Peyer's patch (tissue), 4 donors: ENCODE data around the gene SLC39A11. TPM values are rescaled to one million over a fixed set of nuclear protein-coding genes. Genes with fewer than 3 reads are reported as not detected.

Experiments used
- DNase-seq, 3 donors: peaks; one replicate each; pipeline ENCODE4 v3.0.0-alpha.2; 2017 to 2019
- H3K27ac ChIP-seq, 4 donors: fragments of 200-600 bp; sonication (generic); one replicate each; pipeline ENCODE4 v1.5.1; 2016 to 2019
- H3K27me3 ChIP-seq, 2 donors: fragments of 200-600 bp; sonication (generic); one replicate each; pipeline ENCODE4 v1.5.1; 2019
- H3K36me3 ChIP-seq, 3 donors: fragments of 200-600 bp; sonication (generic); one replicate each; pipeline ENCODE4 v1.5.1; 2016 to 2019
- H3K4me1 ChIP-seq, 4 donors: fragments of 200-600 bp; sonication (generic); one replicate each; pipeline ENCODE4 v1.5.1; 2016 to 2019
- H3K4me3 ChIP-seq, 4 donors: fragments of 200-600 bp; sonication (generic); 1 replicate in 3 of 4; 2 replicates in 1 of 4; pipeline ENCODE4 v1.5.1; 2016 to 2019; ENCODE audit warnings: mild to moderate bottlenecking in 1 of 4
- H3K9me3 ChIP-seq, 4 donors: fragments of 200-600 bp; sonication (generic); one replicate each; pipeline ENCODE4 v1.5.1; 2016 to 2019; ENCODE audit warnings: mild to moderate bottlenecking in 1 of 4
- POLR2A ChIP-seq, 2 donors: fragments of 450-650 bp; IDR thresholded peaks; one replicate each; pipeline ENCODE4 v1.5.1; 2017; ENCODE audit warnings: antibody characterized with exemption in 2 of 2, mild to moderate bottlenecking in 2 of 2, moderate library complexity in 2 of 2
- total RNA-seq, 4 donors: library from RNA; depleted of rRNA; stranded (reverse); fragments of >200 nt; gene quantifications; one replicate each; pipeline ENCODE4 v1.1.0, GENCODE V29; 2016
- TF ChIP-seq, protein P1 (sequence below), 6 experiments: fragments of 450-650 bp in 4 of 6; fragments of 200-600 bp in 2 of 6; sonication (generic) in 1 of 6; IDR thresholded peaks; one replicate each; pipeline ENCODE4 v1.5.1; 2017 to 2019; ENCODE audit warnings: antibody characterized with exemption in 6 of 6, mild to moderate bottlenecking in 3 of 6, moderate library complexity in 1 of 6

SLC39A11 gene
- total RNA-seq, 4 donors from 2014 or later: 39.9 to 91.6 (median 45.7) TPM

DNA sequence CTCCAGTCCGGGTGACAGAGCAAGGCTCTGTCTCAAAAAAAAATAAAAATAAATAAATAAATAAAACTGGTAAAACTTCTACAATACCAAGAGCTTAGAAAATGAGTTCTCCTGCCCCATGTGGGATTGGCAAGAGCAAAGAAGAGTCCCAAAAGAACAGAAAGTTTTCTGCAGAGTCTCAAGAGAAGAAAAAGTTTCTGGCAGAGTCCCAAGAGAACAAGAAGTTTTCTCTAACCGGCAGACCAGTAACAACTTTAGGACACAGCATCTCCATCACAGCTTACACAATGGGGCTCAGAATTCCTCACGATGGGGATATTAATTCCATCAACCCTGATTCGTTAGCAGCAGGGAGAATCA is 1.1 kb downstream of the SLC39A11 start:
- no peaks in the 10 kb centered on the region for H3K27me3 ChIP-seq
- peak overlapping the region in 3 of 4 donors; percentile 70 to 93 (median 75) for H3K4me3 ChIP-seq
- TF ChIP-seq, protein P1, sequence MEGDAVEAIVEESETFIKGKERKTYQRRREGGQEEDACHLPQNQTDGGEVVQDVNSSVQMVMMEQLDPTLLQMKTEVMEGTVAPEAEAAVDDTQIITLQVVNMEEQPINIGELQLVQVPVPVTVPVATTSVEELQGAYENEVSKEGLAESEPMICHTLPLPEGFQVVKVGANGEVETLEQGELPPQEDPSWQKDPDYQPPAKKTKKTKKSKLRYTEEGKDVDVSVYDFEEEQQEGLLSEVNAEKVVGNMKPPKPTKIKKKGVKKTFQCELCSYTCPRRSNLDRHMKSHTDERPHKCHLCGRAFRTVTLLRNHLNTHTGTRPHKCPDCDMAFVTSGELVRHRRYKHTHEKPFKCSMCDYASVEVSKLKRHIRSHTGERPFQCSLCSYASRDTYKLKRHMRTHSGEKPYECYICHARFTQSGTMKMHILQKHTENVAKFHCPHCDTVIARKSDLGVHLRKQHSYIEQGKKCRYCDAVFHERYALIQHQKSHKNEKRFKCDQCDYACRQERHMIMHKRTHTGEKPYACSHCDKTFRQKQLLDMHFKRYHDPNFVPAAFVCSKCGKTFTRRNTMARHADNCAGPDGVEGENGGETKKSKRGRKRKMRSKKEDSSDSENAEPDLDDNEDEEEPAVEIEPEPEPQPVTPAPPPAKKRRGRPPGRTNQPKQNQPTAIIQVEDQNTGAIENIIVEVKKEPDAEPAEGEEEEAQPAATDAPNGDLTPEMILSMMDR (IDR thresholded peaks at IDR 0.05): no peak
- TF ChIP-seq POLR2A (IDR thresholded peaks at IDR 0.05): no peak
- no peaks in the 10 kb centered on the region for H3K9me3 ChIP-seq
- H3K4me1 ChIP-seq: peaks cover 0 to 16% (median 0%) of the 10 kb centered on the region in 4 donors
- no peak for DNase-seq
- H3K27ac ChIP-seq: no peak overlapping the region
- H3K36me3 ChIP-seq: peaks cover 0 to 8% (median 0%) of the 10 kb centered on the region in 3 donors

- H3K4me3 ChIP-seq: no peak overlapping the region
- no peak for DNase-seq
These were observed 1.9 kb downstream of the SLC39A11 start for GRCh38 chr17:73090396-73091202.

GRCh38 chr17:73089322-73090317 is 2.9 kb downstream of the SLC39A11 start:
- no peaks in the 10 kb centered on the region for H3K9me3 ChIP-seq
- peaks cover 0 to 16% (median 0%) of the 10 kb centered on the region in 4 donors for H3K4me1 ChIP-seq
- peaks cover 0 to 12% (median 0%) of the 10 kb centered on the region in 3 donors for H3K36me3 ChIP-seq
- TF ChIP-seq, protein P1 (IDR thresholded peaks at IDR 0.05): no peak
- TF ChIP-seq POLR2A (IDR thresholded peaks at IDR 0.05): no peak
- no peak overlapping the region for H3K4me3 ChIP-seq
- H3K27me3 ChIP-seq: no peaks in the 10 kb centered on the region
- H3K27ac ChIP-seq: no peak overlapping the region
- DNase-seq: no peak

More at GRCh38 chr17:73090396-73091202, 1.9 kb downstream of the SLC39A11 start:
- TF ChIP-seq, protein P1 (IDR thresholded peaks at IDR 0.05): no peak
- H3K9me3 ChIP-seq: no peaks in the 10 kb centered on the region
- no peaks in the 10 kb centered on the region for H3K27me3 ChIP-seq
- H3K36me3 ChIP-seq: peaks cover 0 to 8% (median 0%) of the 10 kb centered on the region in 3 donors
- H3K27ac ChIP-seq: no peak overlapping the region
- peaks cover 0 to 16% (median 0%) of the 10 kb centered on the region in 4 donors for H3K4me1 ChIP-seq

GRCh38 chr17:73088561-73088960 is 3.9 kb downstream of the SLC39A11 start:
- DNase-seq: no peak
- Histone ChIP-seq H3K36me3 (peaks cover 0 to 20% (median 0%) of the 10 kb centered on the region in 3 donors), H3K9me3 (no peaks in the 10 kb centered on the region), H3K27ac (no peak overlapping the region), H3K4me3 (no peak overlapping the region), H3K27me3 (no peaks in the 10 kb centered on the region), H3K4me1 (peaks cover 0 to 16% (median 0%) of the 10 kb centered on the region in 4 donors)
- TF ChIP-seq, protein P1 (IDR thresholded peaks at IDR 0.05): no peak
- no peak for TF ChIP-seq POLR2A (IDR thresholded peaks at IDR 0.05)

DNA sequence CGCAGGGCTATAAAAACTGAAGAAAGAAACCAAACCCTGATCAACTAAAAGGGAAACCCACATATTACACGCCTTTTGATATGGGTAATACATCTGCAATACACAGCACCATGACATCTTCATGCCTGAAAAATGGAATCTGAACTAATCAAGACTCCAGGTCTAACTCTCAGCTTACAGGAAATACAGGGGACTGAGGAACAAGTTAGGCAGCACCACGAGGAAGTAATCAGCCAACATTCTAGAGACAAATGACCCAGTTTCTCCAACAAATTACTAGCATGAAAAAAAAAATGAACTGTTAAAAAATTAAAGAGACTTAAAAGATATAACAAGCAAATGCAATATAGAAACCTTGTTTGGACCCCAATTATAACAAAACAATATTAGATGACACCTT is 9.1 kb downstream of the SLC39A11 start:
- peaks cover 0 to 33% (median 0%) of the 10 kb centered on the region in 3 donors for H3K36me3 ChIP-seq
- TF ChIP-seq, protein P1 (IDR thresholded peaks at IDR 0.05): no peak
- no peak for TF ChIP-seq POLR2A (IDR thresholded peaks at IDR 0.05)
- no peaks in the 10 kb centered on the region for H3K9me3 ChIP-seq
- no peak overlapping the region for H3K27ac ChIP-seq
- H3K4me3 ChIP-seq: no peak overlapping the region
- H3K4me1 ChIP-seq: no peaks in the 10 kb centered on the region
- DNase-seq: no peak
- H3K27me3 ChIP-seq: no peaks in the 10 kb centered on the region
